CD4-positive, alpha-beta T cell treated with Interleukin-4 for 4 hours (primary cell): Measurements from ENCODE around the gene CD53.

Source experiments
- DNase-seq: peaks from one replicate; pipeline ENCODE4 v3.0.0-alpha.2; 2020

CD53 gene

DNA sequence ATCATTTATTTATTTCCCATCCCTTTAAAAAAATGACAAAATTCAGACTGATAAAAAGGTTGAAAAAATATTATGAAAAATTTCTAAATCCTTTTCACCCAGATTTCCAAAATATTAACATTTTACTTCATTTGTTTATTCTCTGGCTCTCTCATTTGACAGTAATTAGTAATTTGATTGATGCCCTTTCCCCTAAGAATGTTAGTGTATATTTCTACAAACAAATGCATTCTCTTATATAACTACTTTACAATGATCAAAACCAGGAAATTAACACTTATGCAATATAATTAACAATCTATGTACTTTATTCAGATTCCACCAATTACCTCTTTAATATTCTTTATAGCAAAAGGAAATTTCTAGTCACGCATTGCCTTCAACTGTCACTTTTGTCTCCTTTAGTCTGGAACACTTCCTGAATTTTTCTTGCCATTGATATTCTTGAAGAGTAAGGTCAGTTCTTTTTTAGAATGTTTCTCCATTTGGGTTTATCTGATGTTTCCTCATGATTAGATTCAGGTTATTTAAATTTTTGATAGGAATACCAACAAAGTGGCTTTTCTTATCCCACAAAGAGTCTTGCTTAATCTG, 3.9 kb downstream of the CD53 start:
- no peak for DNase-seq

DNA sequence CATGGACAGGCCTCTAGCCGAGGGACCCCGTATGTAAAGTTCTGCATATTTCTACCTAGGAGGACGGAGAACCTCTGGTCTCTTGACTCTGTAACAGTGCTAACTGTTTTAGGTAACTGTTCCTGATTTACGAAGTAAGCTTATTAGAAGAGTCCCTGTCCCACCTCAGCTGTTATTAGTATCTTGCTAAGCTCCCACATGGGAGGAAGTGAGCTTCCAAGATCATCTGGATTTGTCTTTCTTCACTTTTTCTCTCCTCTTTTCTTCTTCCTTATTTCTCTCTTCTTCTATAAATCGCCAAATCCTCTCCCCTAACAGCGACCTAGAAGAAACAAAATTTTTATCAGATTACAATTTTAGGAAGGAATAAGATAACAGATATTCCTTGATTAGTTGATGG, 4.4 kb downstream of the CD53 start:
- DNase-seq = no peak

GRCh38 chr1:110877776-110878175, 4.8 kb downstream of the CD53 start:
- no peak for DNase-seq

- no peak for DNase-seq
These were observed 5.6 kb downstream of the CD53 start for GRCh38 chr1:110878591-110878990.

GRCh38 chr1:110878993-110879392, 6.0 kb downstream of the CD53 start:
- DNase-seq = no peak

DNA sequence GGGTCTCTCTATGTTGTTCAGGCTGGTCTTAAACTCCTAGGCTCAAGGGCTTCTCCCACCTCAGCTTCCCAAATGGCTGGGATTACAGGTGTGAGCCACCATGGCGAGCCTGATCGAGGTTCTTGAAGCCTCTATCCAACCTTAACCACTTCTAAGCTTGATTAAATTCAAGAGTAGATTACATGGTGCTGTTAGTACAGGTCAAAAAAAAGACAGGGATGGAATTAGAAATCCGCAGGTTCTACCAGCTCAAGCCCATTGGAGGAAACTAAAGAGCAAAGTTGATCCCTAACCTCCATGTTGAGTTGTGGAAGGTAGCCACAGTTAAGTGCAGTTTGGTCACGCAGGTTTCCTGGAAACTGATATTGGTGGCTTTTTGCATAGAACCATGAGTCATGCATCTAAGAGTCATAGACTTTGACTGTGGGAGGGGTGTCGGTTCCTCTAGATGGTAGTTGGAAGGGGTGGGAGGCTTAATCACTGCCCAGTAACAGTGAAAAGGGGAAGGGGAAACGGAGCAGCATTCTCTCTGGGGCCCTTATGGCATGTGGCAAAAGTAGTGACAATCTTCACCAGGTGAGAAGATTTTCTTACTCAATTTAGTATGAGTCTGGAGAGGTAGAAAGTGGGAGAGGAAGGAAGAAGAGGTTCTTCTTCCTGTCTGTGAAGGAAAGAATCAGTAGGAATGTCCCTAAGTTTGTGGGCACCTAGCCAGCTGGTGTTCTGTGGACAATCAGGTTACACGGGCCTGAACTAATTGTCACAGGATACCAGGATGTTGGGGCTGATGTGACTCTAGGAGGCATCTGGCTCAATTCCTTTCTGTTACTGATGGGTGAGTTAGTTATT, 7.0 kb downstream of the CD53 start:
- peak; percentile 93 for DNase-seq

DNA sequence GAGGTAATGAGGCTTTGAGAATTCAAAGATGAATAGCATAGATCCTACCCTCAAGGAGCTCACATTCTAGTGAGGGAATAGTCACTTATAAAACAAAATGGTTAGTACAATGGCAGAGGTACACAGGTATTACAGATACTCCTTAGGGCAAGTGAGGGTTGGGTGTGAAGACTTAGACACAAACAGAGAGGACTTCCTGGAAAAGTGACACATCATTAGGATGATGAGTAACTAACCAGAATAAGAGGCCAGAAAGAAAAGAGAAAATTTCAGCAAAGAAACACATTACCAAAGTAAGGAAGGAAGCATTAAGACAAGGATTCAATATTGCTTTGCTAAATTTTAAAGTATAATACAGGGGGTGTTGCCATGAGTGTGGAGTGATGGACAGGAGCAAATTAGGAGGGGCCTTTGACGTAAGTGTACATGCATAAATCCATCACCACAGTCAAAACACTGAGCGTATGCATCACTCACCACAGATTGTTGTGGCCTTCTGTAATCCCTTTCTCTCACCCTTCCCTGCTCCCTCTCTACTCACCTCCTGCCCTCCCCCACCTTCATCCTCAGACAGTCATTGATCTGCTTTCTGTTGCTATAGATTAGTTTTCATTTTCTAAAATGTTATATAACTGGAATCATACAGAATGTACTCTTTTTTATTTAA, 7.9 kb downstream of the CD53 start:
- peak; percentile 87 for DNase-seq

- DNase-seq = no peak
These were observed 15.1 kb downstream of the CD53 start for GRCh38 chr1:110888049-110888448.

DNA sequence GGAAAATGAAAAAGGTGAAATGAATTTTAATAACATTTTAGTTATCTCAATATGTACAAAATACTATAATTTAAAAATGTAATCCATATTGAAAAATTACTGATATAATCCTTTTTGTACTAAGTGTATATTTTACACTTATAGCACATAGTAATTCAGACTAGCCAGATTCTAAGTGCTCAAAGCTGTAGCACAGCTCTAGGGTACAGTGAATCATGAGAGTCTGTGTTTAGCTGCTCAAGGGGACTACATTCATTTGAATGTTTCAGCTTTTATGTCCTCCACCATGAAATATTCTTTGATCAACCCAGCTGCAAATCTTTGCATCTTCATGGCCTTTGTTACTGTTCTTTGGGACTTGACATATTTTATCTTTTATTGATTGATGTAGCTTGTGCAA, 15.7 kb downstream of the CD53 start:
- no peak for DNase-seq

GRCh38 chr1:110890474-110891196, 17.7 kb downstream of the CD53 start:
- DNase-seq = no peak

GRCh38 chr1:110893908-110894490, 21.1 kb downstream of the CD53 start:
- DNase-seq = no peak

DNA sequence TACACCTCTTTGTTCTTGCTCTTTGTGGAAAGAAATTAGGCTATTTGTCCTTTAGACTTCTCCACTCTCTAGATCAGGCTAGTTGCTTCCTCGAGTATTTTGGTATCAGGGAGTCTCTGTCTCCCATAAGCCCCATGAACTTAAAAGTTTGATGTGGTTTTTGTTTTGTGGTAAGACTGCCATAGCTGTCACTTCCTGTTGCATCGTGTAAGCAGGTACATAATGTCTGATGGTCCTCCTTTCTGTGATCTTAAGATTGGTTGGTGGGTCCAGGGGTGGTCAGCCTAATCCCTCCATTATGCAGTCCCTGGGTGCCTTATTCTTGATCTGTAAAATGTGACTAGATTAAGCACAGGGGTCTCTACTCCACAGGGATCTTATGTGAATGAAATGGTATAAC, 23.1 kb downstream of the CD53 start:
- peak; percentile 50 for DNase-seq

- no peak for DNase-seq
These were observed 24.7 kb downstream of the CD53 start for GRCh38 chr1:110897681-110898080.

DNA sequence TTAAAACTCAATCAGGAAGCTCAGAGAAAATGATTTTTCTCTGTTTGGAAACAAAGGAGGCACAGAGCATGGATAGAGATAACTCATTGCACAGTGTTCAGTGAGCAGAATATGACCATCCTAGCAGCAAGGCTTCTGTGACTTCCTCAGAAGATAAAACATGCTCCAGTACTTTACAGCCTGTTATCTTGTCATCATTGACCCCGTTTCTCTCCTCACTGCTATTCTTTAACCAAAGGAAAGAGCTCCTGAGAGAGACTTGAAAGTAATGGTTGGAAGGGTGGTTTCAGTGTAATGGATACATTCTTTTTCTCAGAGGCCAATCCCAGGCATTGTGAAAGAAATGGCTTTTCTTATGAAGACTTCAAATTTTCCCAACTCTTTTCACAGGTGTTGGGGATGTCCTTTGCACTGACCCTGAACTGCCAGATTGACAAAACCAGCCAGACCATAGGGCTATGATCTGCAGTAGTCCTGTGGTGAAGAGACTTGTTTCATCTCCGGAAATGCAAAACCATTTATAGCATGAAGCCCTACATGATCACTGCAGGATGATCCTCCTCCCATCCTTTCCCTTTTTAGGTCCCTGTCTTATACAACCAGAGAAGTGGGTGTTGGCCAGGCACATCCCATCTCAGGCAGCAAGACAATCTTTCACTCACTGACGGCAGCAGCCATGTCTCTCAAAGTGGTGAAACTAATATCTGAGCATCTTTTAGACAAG, 25.9 kb downstream of the CD53 start:
- no peak for DNase-seq

- DNase-seq = no peak
These were observed 26.5 kb downstream of the CD53 start for GRCh38 chr1:110899458-110899843.

- DNase-seq = no peak
These were observed 30.0 kb downstream of the CD53 start for GRCh38 chr1:110902820-110903463.

DNA sequence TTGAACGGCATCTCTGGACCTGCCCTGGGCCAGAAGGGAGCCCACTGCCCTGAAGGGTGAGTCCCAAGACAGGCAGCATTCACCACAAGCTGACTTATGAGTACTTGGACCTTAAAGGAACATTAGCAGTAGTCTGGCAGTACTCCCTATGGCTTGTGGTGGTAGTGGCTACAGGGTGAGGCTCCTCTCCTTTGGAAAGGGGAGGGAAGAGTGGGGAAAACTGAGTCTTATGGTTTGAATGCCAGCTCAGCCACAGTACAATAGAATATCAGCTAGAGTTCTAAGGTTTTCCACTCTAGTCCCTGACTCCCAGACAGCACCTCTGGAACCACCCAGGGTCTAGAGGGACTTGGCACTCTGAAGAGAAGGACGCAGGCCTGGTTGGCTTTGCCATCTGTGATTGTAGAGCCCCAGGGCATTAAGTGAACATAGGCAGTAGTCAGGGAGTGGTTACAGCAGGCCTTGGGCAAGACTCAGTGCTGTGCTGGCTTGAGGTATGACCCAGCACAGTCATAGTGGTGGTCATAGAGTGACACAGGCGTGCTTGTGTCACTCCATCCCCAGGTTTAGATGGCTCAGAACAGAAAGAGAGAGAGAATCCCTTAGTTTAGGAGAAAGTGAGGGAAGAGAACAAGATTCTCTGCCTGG, 31.0 kb downstream of the CD53 start:
- no peak for DNase-seq

GRCh38 chr1:110912784-110913183, 39.8 kb downstream of the CD53 start:
- no peak for DNase-seq

DNA sequence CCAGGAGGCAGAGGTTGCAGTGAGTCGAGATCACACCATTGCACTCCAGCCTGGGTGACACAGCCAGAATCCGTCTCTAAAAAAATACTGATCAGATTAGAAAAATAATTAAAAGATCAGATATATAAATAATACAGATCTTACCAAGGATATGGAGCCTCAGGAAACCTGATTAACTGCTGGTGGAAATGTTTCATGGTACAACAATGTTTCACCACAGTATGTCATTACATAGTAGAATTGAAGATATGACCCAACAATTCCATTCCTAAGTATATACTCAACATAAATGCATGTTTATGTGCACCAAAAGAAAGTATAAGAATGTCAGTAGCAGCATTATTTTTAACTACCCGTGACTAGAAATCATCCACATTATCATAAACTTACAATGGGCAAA, 41.7 kb downstream of the CD53 start:
- DNase-seq = no peak

DNA sequence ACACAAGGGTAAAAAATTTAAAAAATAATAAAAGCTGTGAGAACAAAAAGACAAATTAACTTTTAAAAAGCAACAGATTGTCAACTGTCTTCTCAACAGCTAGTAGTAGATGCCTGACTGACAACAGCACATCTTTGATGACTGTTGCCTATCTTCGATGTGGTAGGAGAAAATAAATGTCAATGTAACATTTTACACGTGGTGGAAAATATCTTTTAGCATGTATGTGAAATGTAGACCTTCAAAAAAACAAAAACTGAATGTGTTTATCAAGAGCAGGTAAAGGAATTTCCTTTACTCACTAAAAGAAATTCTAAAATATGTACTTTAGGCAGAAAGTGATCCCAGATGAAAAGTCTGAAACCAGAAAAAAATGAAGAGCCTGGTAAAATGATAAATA, 42.9 kb downstream of the CD53 start:
- no peak for DNase-seq

GRCh38 chr1:110916274-110916668, 43.3 kb downstream of the CD53 start:
- no peak for DNase-seq
